ENCODE results near the gene CPLX1. TPM values are rescaled to one million over a fixed set of nuclear protein-coding genes. Genes with fewer than 3 reads are reported as not detected.

CPLX1 gene
- total RNA-seq, 2 experiments from 2014 or later = 3.7 to 5.0 TPM

- no peaks in the 10 kb centered on the region for H3K36me3 Mint-ChIP-seq
- no peak for DNase-seq
- peak overlapping the region; percentile 77 for H3K27ac Mint-ChIP-seq
- H3K27me3 Mint-ChIP-seq = peaks cover 41% of the 10 kb centered on the region
- peaks cover 24% of the 10 kb centered on the region for H3K4me1 Mint-ChIP-seq
- peak overlapping the region; percentile 74 for H3K4me3 Mint-ChIP-seq
- ATAC-seq (ENCODE audit: low read depth) = no peak
- H3K9me3 Mint-ChIP-seq = no peaks in the 10 kb centered on the region
- POLR2A ChIA-PET = interaction anchor here (1.5 to 4.1 kb wide), 2 partner anchors 10 to 27 kb away, joined by 6 to 41 read pairs; no protein-coding TSS in a partner anchor
These were observed 32.7 kb downstream of the CPLX1 start for GRCh38 chr4:793093-793861.

DNA sequence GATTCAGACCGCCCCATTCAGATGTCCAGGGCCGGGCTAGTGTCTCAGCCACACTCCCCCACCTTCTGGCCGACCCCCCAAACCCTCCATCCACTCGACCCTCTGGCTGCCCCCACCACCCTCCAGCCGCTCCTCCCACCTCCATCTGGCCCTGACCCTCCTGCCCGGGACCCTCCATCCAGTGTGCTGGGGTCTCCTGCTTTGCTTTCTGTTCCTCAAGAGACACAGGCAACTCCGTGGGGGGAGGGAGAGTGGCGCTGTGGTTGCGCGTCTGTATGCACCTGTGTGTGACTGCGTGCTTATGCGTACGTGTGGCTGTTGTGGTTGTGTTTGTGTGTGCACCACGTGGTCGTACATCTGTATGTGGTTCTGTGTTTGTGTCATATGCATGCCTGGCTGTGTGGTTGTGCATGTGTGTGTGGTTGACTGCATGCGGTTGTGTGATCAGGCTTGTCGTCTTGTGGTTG lies 33.3 kb downstream of the CPLX1 start:
- POLR2A ChIA-PET = interaction anchor here (4.1 kb wide), 1 partner anchor 9 kb away, joined by 41 read pairs; no protein-coding TSS in a partner anchor
- Mint-ChIP-seq H3K36me3 (no peaks in the 10 kb centered on the region), H3K4me3 (peak overlapping the region; percentile 74), H3K9me3 (no peaks in the 10 kb centered on the region), H3K27me3 (peaks cover 41% of the 10 kb centered on the region), H3K27ac (peak overlapping the region; percentile 77), H3K4me1 (peaks cover 25% of the 10 kb centered on the region)
- peak; percentile 60 for DNase-seq
- ATAC-seq (ENCODE audit: low read depth) = peak; percentile 27

GRCh38 chr4:791898-792625 lies 33.9 kb downstream of the CPLX1 start:
- ATAC-seq (ENCODE audit: low read depth) (peak; percentile 58), DNase-seq (peak; percentile 71)
- Mint-ChIP-seq H3K27me3 (peaks cover 41% of the 10 kb centered on the region), H3K36me3 (no peaks in the 10 kb centered on the region), H3K9me3 (no peaks in the 10 kb centered on the region), H3K4me3 (peak overlapping the region; percentile 74), H3K27ac (peak overlapping the region; percentile 77), H3K4me1 (peaks cover 30% of the 10 kb centered on the region)
- POLR2A ChIA-PET = interaction anchor here (1.5 to 4.1 kb wide), 2 partner anchors 9 to 10 kb away, joined by 10 to 41 read pairs; no protein-coding TSS in a partner anchor

DNA sequence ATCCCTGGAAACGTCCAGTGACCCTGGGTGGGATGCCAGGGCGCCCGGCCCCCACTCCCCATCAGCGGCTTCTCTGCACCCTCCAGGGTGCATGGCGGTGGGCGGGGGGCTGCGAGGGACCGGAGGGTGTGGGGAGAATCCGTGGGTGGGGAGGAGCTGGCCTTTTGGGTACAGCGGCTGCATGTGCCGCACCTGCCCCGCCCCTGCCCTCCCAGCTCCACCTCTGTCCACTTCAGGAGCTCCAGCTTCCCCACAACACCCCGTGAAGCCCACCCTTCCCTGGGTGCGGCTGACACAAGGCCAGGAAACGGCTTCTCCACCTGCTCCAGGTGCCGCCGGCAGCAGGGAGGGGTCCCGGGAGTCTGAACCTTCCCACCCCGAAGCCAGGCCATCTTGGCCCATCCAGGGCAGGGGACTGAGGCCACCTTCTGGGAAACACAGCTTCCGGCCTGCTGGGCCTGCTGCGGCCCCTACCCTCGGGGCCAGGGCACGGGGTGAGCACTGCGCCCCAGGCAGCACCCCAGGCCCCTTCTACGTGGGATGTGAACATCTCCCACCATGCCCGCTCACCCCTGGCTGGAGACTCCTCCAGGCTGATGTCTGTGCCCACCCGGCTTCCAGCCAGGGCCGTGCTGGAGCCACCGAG lies 34.6 kb downstream of the CPLX1 start:
- no peak for ATAC-seq (ENCODE audit: low read depth)
- POLR2A ChIA-PET = interaction anchor here (1.5 kb wide), 1 partner anchor 9 kb away, joined by 10 read pairs; no protein-coding TSS in a partner anchor
- H3K4me3 Mint-ChIP-seq = no peak overlapping the region
- peaks cover 30% of the 10 kb centered on the region for H3K4me1 Mint-ChIP-seq
- H3K36me3 Mint-ChIP-seq = no peaks in the 10 kb centered on the region
- peaks cover 34% of the 10 kb centered on the region for H3K27me3 Mint-ChIP-seq
- no peak for DNase-seq
- H3K9me3 Mint-ChIP-seq = no peaks in the 10 kb centered on the region
- H3K27ac Mint-ChIP-seq = no peak overlapping the region

- Mint-ChIP-seq H3K27ac (no peak overlapping the region), H3K9me3 (no peaks in the 10 kb centered on the region), H3K4me1 (peaks cover 30% of the 10 kb centered on the region), H3K27me3 (peaks cover 29% of the 10 kb centered on the region), H3K36me3 (no peaks in the 10 kb centered on the region), H3K4me3 (peak overlapping the region; percentile 29)
- POLR2A ChIA-PET = interaction anchor here (1.5 kb wide), 1 partner anchor 8 kb away, joined by 10 read pairs; no protein-coding TSS in a partner anchor
- ATAC-seq (ENCODE audit: low read depth) (no peak), DNase-seq (no peak)
These were observed 35.5 kb downstream of the CPLX1 start for GRCh38 chr4:790466-790820.

- Mint-ChIP-seq H3K4me1 (peaks cover 31% of the 10 kb centered on the region), H3K9me3 (no peaks in the 10 kb centered on the region), H3K36me3 (no peaks in the 10 kb centered on the region), H3K27me3 (peaks cover 33% of the 10 kb centered on the region), H3K4me3 (no peak overlapping the region), H3K27ac (no peak overlapping the region)
- POLR2A ChIA-PET = no interaction called here
- DNase-seq (no peak), ATAC-seq (ENCODE audit: low read depth) (no peak)
These were observed 36.1 kb downstream of the CPLX1 start for GRCh38 chr4:789571-790465.

DNA sequence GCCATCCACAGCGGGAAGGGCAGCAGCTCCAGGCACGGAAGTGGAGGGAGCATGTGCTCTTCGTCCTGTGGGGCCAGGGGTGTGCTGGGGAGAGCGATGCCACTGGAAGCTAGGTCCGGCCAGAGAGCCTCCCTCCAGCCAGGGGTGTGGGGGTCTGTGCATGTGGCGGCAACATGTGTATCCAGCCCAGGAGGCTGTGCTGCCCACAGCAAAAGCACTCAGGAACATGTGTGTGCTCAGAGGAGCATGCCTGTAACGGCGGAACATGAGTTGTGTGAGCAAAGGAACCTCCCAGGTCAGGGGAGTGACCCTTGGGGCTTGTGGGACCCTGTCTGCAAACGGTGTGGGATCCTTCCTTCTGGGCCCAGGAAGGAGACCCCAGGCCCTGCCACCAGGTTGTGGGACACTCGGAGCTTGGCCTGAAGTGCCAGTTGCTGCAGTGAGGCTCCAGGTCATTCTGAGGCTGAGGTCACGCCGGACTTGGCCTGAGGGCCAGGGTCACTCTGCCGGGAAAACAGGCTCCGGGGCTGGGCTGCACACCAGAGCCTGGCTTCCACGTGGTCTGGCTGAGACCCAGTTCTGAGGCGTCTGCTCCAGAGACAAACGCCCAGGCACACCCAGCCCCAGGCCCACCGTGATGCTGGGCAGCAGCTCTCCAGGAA lies 37.2 kb downstream of the CPLX1 start:
- no peaks in the 10 kb centered on the region for H3K9me3 Mint-ChIP-seq
- no peak for ATAC-seq (ENCODE audit: low read depth)

GRCh38 chr4:788006-788635 lies 37.8 kb downstream of the CPLX1 start:
- no peak overlapping the region for H3K4me3 Mint-ChIP-seq

More for the DNA sequence above, 37.2 kb downstream of the CPLX1 start:
- Mint-ChIP-seq H3K4me3 (no peak overlapping the region), H3K27ac (no peak overlapping the region), H3K27me3 (peaks cover 33% of the 10 kb centered on the region), H3K36me3 (no peaks in the 10 kb centered on the region), H3K4me1 (peaks cover 24% of the 10 kb centered on the region)
- POLR2A ChIA-PET = no interaction called here
- no peak for DNase-seq

DNA sequence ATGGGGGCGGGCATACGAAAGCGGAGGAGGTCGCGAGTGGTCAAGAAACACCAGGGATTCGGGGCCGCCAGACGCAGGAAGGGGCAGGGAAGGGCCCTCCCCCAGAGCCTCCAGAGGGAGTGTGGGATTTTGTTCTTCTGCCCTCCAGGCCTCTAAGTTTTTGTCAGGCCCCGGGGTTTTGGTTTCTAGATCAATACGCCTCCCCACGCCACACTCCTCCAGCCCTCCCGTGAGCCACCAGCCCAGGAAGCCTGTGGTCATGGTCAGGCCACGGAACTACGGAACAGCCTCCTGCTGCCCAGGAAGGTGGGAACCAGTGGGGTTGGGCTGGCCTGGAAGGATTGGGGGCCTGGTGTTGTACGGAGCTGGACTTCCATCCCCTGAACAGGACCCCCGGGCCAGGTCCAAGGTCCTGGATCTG lies 38.4 kb downstream of the CPLX1 start:
- H3K27me3 Mint-ChIP-seq = peaks cover 26% of the 10 kb centered on the region
- H3K27ac Mint-ChIP-seq = peak overlapping the region; percentile 55
- peak overlapping the region; percentile 63 for H3K4me3 Mint-ChIP-seq
- peaks cover 22% of the 10 kb centered on the region for H3K4me1 Mint-ChIP-seq
- no peaks in the 10 kb centered on the region for H3K36me3 Mint-ChIP-seq
- DNase-seq = peak; percentile 52
- ATAC-seq (ENCODE audit: low read depth) = no peak
- POLR2A ChIA-PET = no interaction called here
- no peaks in the 10 kb centered on the region for H3K9me3 Mint-ChIP-seq

More at GRCh38 chr4:788006-788635, 37.8 kb downstream of the CPLX1 start:
- ATAC-seq (ENCODE audit: low read depth) (no peak), DNase-seq (no peak)
- Mint-ChIP-seq H3K27ac (no peak overlapping the region), H3K27me3 (peaks cover 30% of the 10 kb centered on the region), H3K4me1 (peaks cover 27% of the 10 kb centered on the region), H3K9me3 (no peaks in the 10 kb centered on the region), H3K36me3 (no peaks in the 10 kb centered on the region)
- POLR2A ChIA-PET = no interaction called here

DNA sequence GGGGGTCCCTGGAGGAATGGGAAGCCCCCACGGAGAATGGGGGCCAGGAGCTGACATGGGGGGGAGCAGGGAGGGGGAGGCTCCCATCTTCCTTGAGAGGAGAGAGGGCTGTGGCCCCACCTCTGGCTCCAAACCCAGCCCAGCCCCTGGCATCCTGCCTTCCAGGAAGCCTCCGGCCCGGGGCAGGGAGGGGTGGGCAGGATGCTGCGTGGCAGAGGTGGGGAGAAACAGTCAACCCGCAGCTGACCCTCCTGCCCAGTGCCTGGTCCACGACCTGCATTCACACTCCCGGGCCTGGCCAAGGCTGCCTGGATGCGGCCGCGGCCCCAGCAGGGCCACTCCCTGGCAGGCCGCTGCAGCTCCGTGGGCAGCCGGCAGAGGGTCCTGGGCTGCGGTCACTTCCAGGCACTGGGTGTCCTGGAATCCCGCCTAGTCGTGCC lies 39.0 kb downstream of the CPLX1 start:
- POLR2A ChIA-PET = interaction anchor here (1.3 kb wide), 1 partner anchor 9 kb away, joined by 4 read pairs; no protein-coding TSS in a partner anchor
- Mint-ChIP-seq H3K27me3 (peaks cover 24% of the 10 kb centered on the region), H3K36me3 (no peaks in the 10 kb centered on the region), H3K4me1 (peaks cover 25% of the 10 kb centered on the region), H3K4me3 (peak overlapping the region; percentile 63), H3K27ac (peak overlapping the region; percentile 55), H3K9me3 (no peaks in the 10 kb centered on the region)
- ATAC-seq (ENCODE audit: low read depth) (peak; percentile 7), DNase-seq (peak; percentile 52)

DNA sequence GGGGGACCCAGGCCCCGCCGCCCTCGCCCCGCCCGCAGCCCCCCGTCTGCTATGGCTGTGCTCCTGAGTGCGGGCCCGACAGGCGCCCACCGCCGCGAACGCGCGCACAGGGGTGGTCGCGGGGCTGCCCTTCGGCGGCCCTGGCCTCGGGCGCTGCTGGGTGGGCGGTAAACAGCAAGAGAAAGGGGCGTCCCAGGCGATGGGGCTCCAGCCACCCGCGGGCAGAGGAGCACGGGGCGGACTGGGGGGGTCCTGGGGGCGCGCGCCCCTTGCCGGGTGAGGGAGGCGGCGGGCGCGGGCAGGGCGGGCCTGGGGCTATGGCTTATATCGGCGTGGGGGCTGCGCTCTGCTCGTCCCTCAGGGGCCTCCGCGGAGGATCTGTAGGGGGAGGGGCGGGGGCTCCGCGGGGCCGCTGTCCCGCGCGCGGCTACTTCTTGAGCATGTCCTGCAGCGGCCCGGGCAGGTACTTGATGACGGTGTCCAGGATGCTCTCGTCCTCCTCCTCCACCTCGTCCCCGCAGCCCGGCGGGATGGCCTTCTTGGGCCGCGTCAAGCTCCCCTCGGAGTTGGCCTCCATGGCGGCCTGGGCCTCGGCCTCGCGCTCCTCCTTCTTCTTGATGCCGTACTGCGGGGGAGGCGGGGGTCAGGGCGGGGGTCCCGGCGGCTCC lies 39.7 kb downstream of the CPLX1 start:
- Mint-ChIP-seq H3K4me3 (peak overlapping the region; percentile 28), H3K27me3 (peaks cover 24% of the 10 kb centered on the region), H3K4me1 (peaks cover 25% of the 10 kb centered on the region), H3K9me3 (no peaks in the 10 kb centered on the region), H3K27ac (no peak overlapping the region), H3K36me3 (no peaks in the 10 kb centered on the region)
- ATAC-seq (ENCODE audit: low read depth) = no peak
- POLR2A ChIA-PET = interaction anchor here (1.3 kb wide), 1 partner anchor 10 kb away, joined by 4 read pairs; no protein-coding TSS in a partner anchor
- no peak for DNase-seq

Measured in activated naive CD8-positive, alpha-beta T cell treated with anti-CD3 and anti-CD28 coated beads, Interleukin-2, amount 10 ng/mL, durations not matched to agents 7 days and 5 days (primary cell).